Endothelial cell of umbilical vein (primary cell): Measurements from ENCODE around the gene ABHD5.

ENCODE experiments used
- CTCF ChIP-seq, 2 donors: IDR thresholded peaks; 1 replicate in 1 of 2; 2 replicates in 1 of 2; pipeline ENCODE4 v1.5.1; 2011; ENCODE audit warnings: low read length in 2 of 2, mild to moderate bottlenecking in 2 of 2, moderate library complexity in 2 of 2, control low read depth in 1 of 2, inconsistent platforms in 1 of 2, low read depth in 1 of 2; ENCODE audit not compliant: insufficient read depth in 1 of 2; ENCODE audit errors: extremely low read depth in 1 of 2
- EZH2 ChIP-seq: IDR thresholded peaks from 2 replicates; pipeline ENCODE4 v1.6.1; 2012; ENCODE audit warnings: borderline replicate concordance, low read depth, mild to moderate bottlenecking, moderate library complexity, low read length, inconsistent platforms; ENCODE audit not compliant: severe bottlenecking
- GATA2 ChIP-seq: IDR thresholded peaks from 2 replicates; pipeline ENCODE4 v1.7.0; 2011; ENCODE audit warnings: low read depth, mild to moderate bottlenecking, moderate library complexity, mixed read lengths, low read length; ENCODE audit not compliant: insufficient read length, insufficient read depth
- JUN ChIP-seq: IDR thresholded peaks from 2 replicates; pipeline ENCODE4 v1.6.1; 2011; ENCODE audit warnings: borderline replicate concordance, low read depth; ENCODE audit not compliant: insufficient read length, insufficient read depth
- POLR2A ChIP-seq: IDR thresholded peaks from 2 replicates; pipeline ENCODE4 v1.6.1; 2012; ENCODE audit warnings: low read depth, mild to moderate bottlenecking, control low read depth, low read length
- POLR2AphosphoS5 ChIP-seq: IDR thresholded peaks from 2 replicates; pipeline ENCODE4 v1.6.1; 2012; ENCODE audit warnings: low read depth, mild to moderate bottlenecking, control low read depth, low read length, moderate library complexity; ENCODE audit not compliant: insufficient read depth
- TF ChIP-seq, protein P1 (sequence below): IDR thresholded peaks from 2 replicates; pipeline ENCODE4 v1.6.1; 2011; ENCODE audit not compliant: insufficient read depth, insufficient read length

DNA sequence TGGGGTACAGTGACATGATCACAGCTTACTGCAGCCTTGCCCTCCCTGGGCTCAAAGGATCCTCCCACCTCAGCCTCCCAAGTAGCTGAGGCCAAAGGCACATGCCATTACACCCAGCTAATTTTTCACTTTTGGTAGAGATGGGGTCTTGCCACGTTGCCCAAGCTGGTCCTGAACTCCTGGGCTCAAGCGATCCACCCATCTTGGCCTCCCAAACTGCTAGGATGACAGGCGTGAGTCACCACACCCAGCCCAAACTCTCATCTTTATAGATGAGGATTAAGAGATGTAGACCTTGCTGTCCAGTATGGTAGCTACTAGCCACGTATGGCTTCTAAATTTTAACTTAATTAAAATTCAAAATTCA, 4.4 kb upstream of the ABHD5 start:
- no peak for TF ChIP-seq CTCF (IDR thresholded peaks at IDR 0.05; ENCODE audit: extremely low read depth in 1 of 2, insufficient read depth in 1 of 2, low read depth in 1 of 2, low read length in 2 of 2)
- TF ChIP-seq EZH2 = no peak
- TF ChIP-seq, protein P1, sequence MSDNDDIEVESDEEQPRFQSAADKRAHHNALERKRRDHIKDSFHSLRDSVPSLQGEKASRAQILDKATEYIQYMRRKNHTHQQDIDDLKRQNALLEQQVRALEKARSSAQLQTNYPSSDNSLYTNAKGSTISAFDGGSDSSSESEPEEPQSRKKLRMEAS = no peak
- no peak for TF ChIP-seq POLR2A
- no peak for TF ChIP-seq POLR2AphosphoS5
- TF ChIP-seq GATA2 = no peak
- no peak for TF ChIP-seq JUN
